AG10803 (cell line): ENCODE data around the gene ANO9.

ENCODE experiments used
- DNase-seq: peaks from one replicate; pipeline ENCODE4 v3.0.0; 2010; ENCODE audit warnings: low read depth
- H3K4me3 ChIP-seq: 2 replicates; pipeline ENCODE4 v1.5.1; 2011; ENCODE audit warnings: mild to moderate bottlenecking, low read length, control low read depth
- CTCF ChIP-seq: conservative IDR thresholded peaks from 2 replicates; pipeline ENCODE4 v1.5.1; 2011; ENCODE audit warnings: mild to moderate bottlenecking, low read length, control low read depth, inconsistent platforms

Gene ANO9

GRCh38 chr11:462107-462890, 20.5 kb upstream of the ANO9 start:
- DNase-seq = no peak
- TF ChIP-seq CTCF = no peak
- H3K4me3 ChIP-seq = no peak overlapping the region

GRCh38 chr11:461626-462025, 19.8 kb upstream of the ANO9 start:
- no peak for DNase-seq
- no peak for TF ChIP-seq CTCF
- no peak overlapping the region for H3K4me3 ChIP-seq

- DNase-seq = no peak
- no peak overlapping the region for H3K4me3 ChIP-seq
- no peak for TF ChIP-seq CTCF
Observed at GRCh38 chr11:460331-461199, 18.8 kb upstream of the ANO9 start.

GRCh38 chr11:459511-460220, 17.9 kb upstream of the ANO9 start:
- no peak for TF ChIP-seq CTCF
- no peak overlapping the region for H3K4me3 ChIP-seq
- no peak for DNase-seq

- no peak for TF ChIP-seq CTCF
- DNase-seq = no peak
- no peak overlapping the region for H3K4me3 ChIP-seq
Observed at GRCh38 chr11:457111-457760, 15.4 kb upstream of the ANO9 start.

- H3K4me3 ChIP-seq = no peak overlapping the region
- no peak for TF ChIP-seq CTCF
- DNase-seq = no peak
Observed at GRCh38 chr11:456533-456932, 14.7 kb upstream of the ANO9 start.
